Type B pancreatic cell (in vitro differentiated cells): ENCODE data around the gene GPM6B. TPM values are rescaled to one million over a fixed set of nuclear protein-coding genes. Genes with fewer than 3 reads are reported as not detected.
"Not testable (repeated sequence)": the region's sequence is repeated elsewhere in the genome, so short reads cannot be mapped to it uniquely, and the experiment has no call there.

ENCODE experiments used
- DNase-seq: peaks from one replicate; pipeline ENCODE4 v3.0.0; 2021; ENCODE audit warnings: mixed read lengths; ENCODE audit not compliant: unreplicated experiment; ENCODE audit errors: extremely low spot score
- H3K27ac Mint-ChIP-seq: 2 replicates; pipeline ENCODE4 v1.8.0; 2021; ENCODE audit warnings: mild to moderate bottlenecking, mixed read lengths
- H3K27me3 Mint-ChIP-seq: 2 replicates; pipeline ENCODE4 v1.8.0; 2021; ENCODE audit warnings: mixed read lengths
- H3K36me3 Mint-ChIP-seq: 2 replicates; pipeline ENCODE4 v1.8.0; 2021; ENCODE audit warnings: mixed read lengths
- H3K4me1 Mint-ChIP-seq: one replicate; pipeline ENCODE4 v1.8.0; 2021; ENCODE audit warnings: mixed read lengths; ENCODE audit not compliant: unreplicated experiment
- H3K4me3 Mint-ChIP-seq: 2 replicates; pipeline ENCODE4 v1.8.0; 2021; ENCODE audit warnings: mild to moderate bottlenecking, mixed read lengths
- H3K9me3 Mint-ChIP-seq: 2 replicates; pipeline ENCODE4 v1.8.0; 2021; ENCODE audit warnings: mixed read lengths
- CTCF ChIP-seq: fragments of 200-600 bp; sonication (generic); conservative IDR thresholded peaks from 2 replicates; pipeline ENCODE4 v1.5.0; 2021; ENCODE audit warnings: antibody characterized with exemption, mild to moderate bottlenecking
- total RNA-seq: library from RNA; stranded (reverse); gene quantifications from 2 replicates; pipeline ENCODE4 v1.2.1, GENCODE V29; 2021; ENCODE audit warnings: low replicate concordance

GPM6B gene
- total RNA-seq, 1 donor from 2014 or later, result 17.3 TPM

- no peak for DNase-seq
- H3K4me3 Mint-ChIP-seq, result no peak overlapping the region
These were observed 75.2 kb downstream of the GPM6B start for GRCh38 chrX:13741695-13742094.

GRCh38 chrX:13734278-13735172 lies 82.4 kb downstream of the GPM6B start, which contains the start of the genes OFD1 and TRAPPC2:
Gene OFD1 (plus strand): TSS chrX:13734748. CDS start chrX:13735072, 324 bp downstream.
Gene TRAPPC2 (minus strand): TSS chrX:13734620. CDS start chrX:13719963, 14,657 bp downstream.
- H3K27ac Mint-ChIP-seq, result peak within 1 kb of the TSS; percentile 92
- no peak for TF ChIP-seq CTCF
- H3K27me3 Mint-ChIP-seq, result no peaks in the 10 kb centered on the region
- no peaks in the 10 kb centered on the region for H3K9me3 Mint-ChIP-seq
- peaks cover 5% of the 10 kb centered on the region for H3K4me1 Mint-ChIP-seq
- H3K4me3 Mint-ChIP-seq, result peak within 1 kb of the TSS; percentile 92
- peak; percentile 89 for DNase-seq
- peaks cover 12% of the 10 kb centered on the region for H3K36me3 Mint-ChIP-seq

More at GRCh38 chrX:13741695-13742094, 75.2 kb downstream of the GPM6B start:
- Mint-ChIP-seq H3K27ac (no peak overlapping the region), H3K27me3 (no peaks in the 10 kb centered on the region), H3K36me3 (peaks cover 8% of the 10 kb centered on the region), H3K4me1 (no peaks in the 10 kb centered on the region), H3K9me3 (no peaks in the 10 kb centered on the region)
- no peak for TF ChIP-seq CTCF

- peak overlapping the region; percentile 92 for H3K27ac Mint-ChIP-seq
- TF ChIP-seq CTCF, result no peak
- no peaks in the 10 kb centered on the region for H3K9me3 Mint-ChIP-seq
- DNase-seq, result no peak
- H3K4me3 Mint-ChIP-seq, result peak overlapping the region; percentile 92
- H3K27me3 Mint-ChIP-seq, result no peaks in the 10 kb centered on the region
- H3K36me3 Mint-ChIP-seq, result peaks cover 17% of the 10 kb centered on the region
- H3K4me1 Mint-ChIP-seq, result peaks cover 5% of the 10 kb centered on the region
These were observed 83.4 kb downstream of the GPM6B start for GRCh38 chrX:13733506-13733905.

- Mint-ChIP-seq H3K36me3 (peaks cover 27% of the 10 kb centered on the region), H3K27me3 (no peaks in the 10 kb centered on the region), H3K27ac (peak overlapping the region; percentile 8), H3K9me3 (no peaks in the 10 kb centered on the region), H3K4me3 (peak overlapping the region; percentile 42), H3K4me1 (peaks cover 5% of the 10 kb centered on the region)
- no peak for DNase-seq
- TF ChIP-seq CTCF, result no peak
These were observed 84.4 kb downstream of the GPM6B start for GRCh38 chrX:13732246-13733067.

GRCh38 chrX:13730523-13730922 lies 86.4 kb downstream of the GPM6B start:
- not testable (repeated sequence) for H3K27me3 Mint-ChIP-seq, H3K27ac Mint-ChIP-seq, H3K9me3 Mint-ChIP-seq, H3K4me3 Mint-ChIP-seq, H3K4me1 Mint-ChIP-seq, DNase-seq
- H3K36me3 Mint-ChIP-seq, result peaks cover 32% of the 10 kb centered on the region

- H3K4me3 Mint-ChIP-seq, H3K27ac Mint-ChIP-seq, H3K4me1 Mint-ChIP-seq, DNase-seq, H3K27me3 Mint-ChIP-seq: not testable (repeated sequence)
- Mint-ChIP-seq H3K36me3 (peaks cover 36% of the 10 kb centered on the region), H3K9me3 (peaks cover 13% of the 10 kb centered on the region)
These were observed 90.3 kb downstream of the GPM6B start for GRCh38 chrX:13726583-13726982.

- not testable (repeated sequence) for DNase-seq, H3K4me3 Mint-ChIP-seq
These were observed 92.0 kb downstream of the GPM6B start for GRCh38 chrX:13724878-13725277.

More at GRCh38 chrX:13724878-13725277, 92.0 kb downstream of the GPM6B start:
- not testable (repeated sequence) for H3K4me1 Mint-ChIP-seq, H3K27ac Mint-ChIP-seq, H3K27me3 Mint-ChIP-seq
- Mint-ChIP-seq H3K9me3 (peaks cover 13% of the 10 kb centered on the region), H3K36me3 (peaks cover 39% of the 10 kb centered on the region)
